Caco-2 (cell line): ENCODE data around the gene NAV1. TPM values are rescaled to one million over a fixed set of nuclear protein-coding genes. Genes with fewer than 3 reads are reported as not detected.
A peak's percentile ranks its signal among the peaks of the same experiment; 100 is the strongest.

Experiments used
- BruUV-seq: library from RNA; stranded (reverse); fragments of 400-500 nt; replicated peaks from 2 replicates; lab custom pipeline; 2021; lab: Mats Ljungman, UMichigan
- CTCF ChIA-PET: fragments of 300-600 bp; sonication (Branson Sonifier 250); formaldehyde crosslinking; loops from one replicate; lab custom pipeline; 2022; ENCODE audit warnings: antibody characterized with exemption; lab: Charles Lee
- POLR2A ChIA-PET: fragments of 300-600 bp; sonication (Branson Sonifier 250); formaldehyde crosslinking; loops from one replicate; lab custom pipeline; 2022; ENCODE audit warnings: antibody characterized with exemption; lab: Charles Lee
- DNase-seq, 2 experiments: peaks; one replicate each; pipeline versions ENCODE4 v3.0.0 to v3.0.0-alpha.2; 2020 to 2022
- H3K27me3 ChIP-seq: replicated peaks from 2 replicates; pipeline ENCODE4 v1.6.0; 2011; ENCODE audit warnings: low read length; ENCODE audit not compliant: control insufficient read depth, insufficient read depth
- H3K36me3 ChIP-seq: 2 replicates; pipeline ENCODE4 v1.5.1; 2011; ENCODE audit warnings: low read length; ENCODE audit not compliant: control insufficient read depth, insufficient read depth
- H3K4me1 ChIP-seq: fragments of 250-450 bp; sonication (Bioruptor Pico); 2 replicates; pipeline ENCODE4 v1.5.1; 2020; ENCODE audit warnings: mild to moderate bottlenecking
- H3K4me3 ChIP-seq: 2 replicates; pipeline ENCODE4 v1.5.1; 2011; ENCODE audit warnings: low read depth, mild to moderate bottlenecking, control low read depth, low read length
- H3K9me3 ChIP-seq: fragments of 250-450 bp; sonication (Bioruptor Pico); 2 replicates; pipeline ENCODE4 v1.5.1; 2020; ENCODE audit warnings: mild to moderate bottlenecking, moderate library complexity
- H3K27ac Mint-ChIP-seq: one replicate; pipeline ENCODE4 v1.8.0; 2022; ENCODE audit warnings: mixed read lengths; ENCODE audit not compliant: unreplicated experiment
- H3K27me3 Mint-ChIP-seq: one replicate; pipeline ENCODE4 v1.8.0; 2022; ENCODE audit warnings: mixed read lengths; ENCODE audit not compliant: insufficient read depth, unreplicated experiment
- H3K36me3 Mint-ChIP-seq: one replicate; pipeline ENCODE4 v1.8.0; 2022; ENCODE audit warnings: mild to moderate bottlenecking, mixed read lengths; ENCODE audit not compliant: insufficient read depth, unreplicated experiment
- H3K4me1 Mint-ChIP-seq: one replicate; pipeline ENCODE4 v1.8.0; 2022; ENCODE audit warnings: low read depth, mixed read lengths; ENCODE audit not compliant: unreplicated experiment
- H3K4me3 Mint-ChIP-seq: one replicate; pipeline ENCODE4 v1.8.0; 2022; ENCODE audit warnings: mild to moderate bottlenecking, moderate library complexity, mixed read lengths; ENCODE audit not compliant: unreplicated experiment
- H3K9me3 Mint-ChIP-seq: one replicate; pipeline ENCODE4 v1.8.0; 2022; ENCODE audit warnings: mixed read lengths; ENCODE audit not compliant: unreplicated experiment
- intact Hi-C: fragments of 100-400 bp; cut with micrococcal nuclease; formaldehyde crosslinking; loops from one replicate; pipeline ENCODE4 v1.10.0; 2022; ENCODE audit not compliant: unreplicated experiment
- total RNA-seq: library from RNA; stranded (reverse); gene quantifications from 2 replicates; pipeline ENCODE4 v1.2.3, GENCODE V29; 2022
- TF ChIP-seq, protein P1 (sequence below), 2 experiments: fragments of 200-600 bp in 1 of 2; IDR thresholded peaks; 1 replicate in 1 of 2; 2 replicates in 1 of 2; pipeline versions ENCODE4 v1.5.1 to v1.8.0; 2011 to 2022; ENCODE audit warnings: antibody characterized with exemption in 1 of 2, control low read depth in 1 of 2, inconsistent platforms in 1 of 2, low read depth in 1 of 2, low read length in 1 of 2, mild to moderate bottlenecking in 1 of 2, moderate library complexity in 1 of 2; ENCODE audit not compliant: insufficient read depth in 1 of 2, severe bottlenecking in 1 of 2, unreplicated experiment in 1 of 2

Gene NAV1
- total RNA-seq, 1 experiment from 2014 or later = 2.0 TPM

- H3K27me3 Mint-ChIP-seq = peaks cover 27% of the 10 kb centered on the region
- H3K9me3 Mint-ChIP-seq = no peaks in the 10 kb centered on the region
- H3K36me3 Mint-ChIP-seq = no peaks in the 10 kb centered on the region
- ChIA-PET CTCF (interaction anchor here (1.7 kb wide), 1 partner anchor 10 kb away, joined by 4 read pairs; no protein-coding TSS in a partner anchor), POLR2A (no interaction called here)
- DNase-seq = no peak
- Histone ChIP-seq H3K9me3 (no peaks in the 10 kb centered on the region), H3K4me1 (peaks cover 4% of the 10 kb centered on the region; the same call in 1 of the 2 replicates), H3K27me3 (peaks cover 8% of the 10 kb centered on the region), H3K36me3 (no peaks in the 10 kb centered on the region), H3K4me3 (no peak overlapping the region)
- H3K4me3 Mint-ChIP-seq = peak overlapping the region; percentile 79
- intact Hi-C loops = no loop called here
- no peak overlapping the region for H3K27ac Mint-ChIP-seq
- BruUV-seq = no TSS peak
- no peaks in the 10 kb centered on the region for H3K4me1 Mint-ChIP-seq
- TF ChIP-seq, protein P1, sequence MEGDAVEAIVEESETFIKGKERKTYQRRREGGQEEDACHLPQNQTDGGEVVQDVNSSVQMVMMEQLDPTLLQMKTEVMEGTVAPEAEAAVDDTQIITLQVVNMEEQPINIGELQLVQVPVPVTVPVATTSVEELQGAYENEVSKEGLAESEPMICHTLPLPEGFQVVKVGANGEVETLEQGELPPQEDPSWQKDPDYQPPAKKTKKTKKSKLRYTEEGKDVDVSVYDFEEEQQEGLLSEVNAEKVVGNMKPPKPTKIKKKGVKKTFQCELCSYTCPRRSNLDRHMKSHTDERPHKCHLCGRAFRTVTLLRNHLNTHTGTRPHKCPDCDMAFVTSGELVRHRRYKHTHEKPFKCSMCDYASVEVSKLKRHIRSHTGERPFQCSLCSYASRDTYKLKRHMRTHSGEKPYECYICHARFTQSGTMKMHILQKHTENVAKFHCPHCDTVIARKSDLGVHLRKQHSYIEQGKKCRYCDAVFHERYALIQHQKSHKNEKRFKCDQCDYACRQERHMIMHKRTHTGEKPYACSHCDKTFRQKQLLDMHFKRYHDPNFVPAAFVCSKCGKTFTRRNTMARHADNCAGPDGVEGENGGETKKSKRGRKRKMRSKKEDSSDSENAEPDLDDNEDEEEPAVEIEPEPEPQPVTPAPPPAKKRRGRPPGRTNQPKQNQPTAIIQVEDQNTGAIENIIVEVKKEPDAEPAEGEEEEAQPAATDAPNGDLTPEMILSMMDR (IDR thresholded peaks at IDR 0.05; ENCODE audit: insufficient read depth in 1 of 2, low read depth in 1 of 2, low read length in 1 of 2, severe bottlenecking in 1 of 2, unreplicated experiment in 1 of 2) = no peak
Observed at GRCh38 chr1:201540846-201541735, 2.2 kb downstream of the NAV1 start.

GRCh38 chr1:201542309-201543035 lies 3.5 kb downstream of the NAV1 start:
- H3K27me3 Mint-ChIP-seq = peaks cover 20% of the 10 kb centered on the region
- POLR2A ChIA-PET = no interaction called here
- no TSS peak for BruUV-seq
- H3K4me3 Mint-ChIP-seq = no peak overlapping the region
- H3K9me3 Mint-ChIP-seq = no peaks in the 10 kb centered on the region
- Histone ChIP-seq H3K9me3 (no peaks in the 10 kb centered on the region), H3K4me3 (no peak overlapping the region), H3K36me3 (no peaks in the 10 kb centered on the region), H3K4me1 (peaks cover 4% of the 10 kb centered on the region; the same call in 1 of the 2 replicates), H3K27me3 (peaks cover 6% of the 10 kb centered on the region)
- no peaks in the 10 kb centered on the region for H3K4me1 Mint-ChIP-seq
- intact Hi-C loops = no loop called here
- no peaks in the 10 kb centered on the region for H3K36me3 Mint-ChIP-seq
- H3K27ac Mint-ChIP-seq = no peak overlapping the region
- TF ChIP-seq, protein P1 (IDR thresholded peaks at IDR 0.05; ENCODE audit: insufficient read depth in 1 of 2, low read depth in 1 of 2, low read length in 1 of 2, severe bottlenecking in 1 of 2, unreplicated experiment in 1 of 2) = no peak
- DNase-seq = no peak
- CTCF ChIA-PET = no interaction called here

GRCh38 chr1:201543871-201544642 lies 5.1 kb downstream of the NAV1 start:
- Histone ChIP-seq H3K27me3 (peaks cover 4% of the 10 kb centered on the region), H3K36me3 (no peaks in the 10 kb centered on the region), H3K4me3 (no peak overlapping the region), H3K4me1 (no peaks in the 10 kb centered on the region; the same call in 1 of the 2 replicates), H3K9me3 (no peaks in the 10 kb centered on the region)
- intact Hi-C loops = no loop called here
- ChIA-PET CTCF (interaction anchor here (0.9 kb wide), 1 partner anchor 62 kb away, joined by 3 read pairs; no protein-coding TSS in a partner anchor), POLR2A (no interaction called here)
- H3K36me3 Mint-ChIP-seq = no peaks in the 10 kb centered on the region
- H3K27ac Mint-ChIP-seq = no peak overlapping the region
- H3K9me3 Mint-ChIP-seq = no peaks in the 10 kb centered on the region
- no peaks in the 10 kb centered on the region for H3K4me1 Mint-ChIP-seq
- DNase-seq = no peak
- no peak overlapping the region for H3K4me3 Mint-ChIP-seq
- no TSS peak for BruUV-seq
- TF ChIP-seq, protein P1 (IDR thresholded peaks at IDR 0.05; ENCODE audit: insufficient read depth in 1 of 2, low read depth in 1 of 2, low read length in 1 of 2, severe bottlenecking in 1 of 2, unreplicated experiment in 1 of 2) = no peak
- H3K27me3 Mint-ChIP-seq = peaks cover 22% of the 10 kb centered on the region
